Stimulated activated naive CD8-positive, alpha-beta T cell treated with anti-CD3 and anti-CD28 coated beads, Interleukin-15, amount 100 ng/mL, for 72 hours (primary cell): Measurements from ENCODE around the gene NDUFAF2.

ENCODE experiments used
- ATAC-seq: fragments of 150-1000 bp; cut with Tn5 transposase; 2 replicates; pipeline ENCODE4 v1.10.0; 2021; ENCODE audit warnings: mild to moderate bottlenecking, moderate library complexity
- DNase-seq, 2 donors: peaks; one replicate each; pipeline ENCODE4 v3.0.0; 2021 to 2022
- H3K27ac Mint-ChIP-seq, 2 donors: one replicate each; pipeline ENCODE4 v1.8.0; 2022; ENCODE audit warnings: mild to moderate bottlenecking in 2 of 2, mixed read lengths in 2 of 2, moderate library complexity in 2 of 2
- H3K27me3 Mint-ChIP-seq: one replicate; pipeline ENCODE4 v1.8.0; 2022; ENCODE audit warnings: mixed read lengths
- H3K4me1 Mint-ChIP-seq: one replicate; pipeline ENCODE4 v1.8.0; 2022; ENCODE audit warnings: mild to moderate bottlenecking, mixed read lengths
- H3K4me3 Mint-ChIP-seq, 2 donors: one replicate each; pipeline ENCODE4 v1.8.0; 2022; ENCODE audit warnings: mild to moderate bottlenecking in 2 of 2, mixed read lengths in 2 of 2, moderate library complexity in 1 of 2
- H3K9me3 Mint-ChIP-seq, 2 donors: one replicate each; pipeline ENCODE4 v1.8.0; 2022; ENCODE audit warnings: mixed read lengths in 2 of 2

NDUFAF2 gene

DNA sequence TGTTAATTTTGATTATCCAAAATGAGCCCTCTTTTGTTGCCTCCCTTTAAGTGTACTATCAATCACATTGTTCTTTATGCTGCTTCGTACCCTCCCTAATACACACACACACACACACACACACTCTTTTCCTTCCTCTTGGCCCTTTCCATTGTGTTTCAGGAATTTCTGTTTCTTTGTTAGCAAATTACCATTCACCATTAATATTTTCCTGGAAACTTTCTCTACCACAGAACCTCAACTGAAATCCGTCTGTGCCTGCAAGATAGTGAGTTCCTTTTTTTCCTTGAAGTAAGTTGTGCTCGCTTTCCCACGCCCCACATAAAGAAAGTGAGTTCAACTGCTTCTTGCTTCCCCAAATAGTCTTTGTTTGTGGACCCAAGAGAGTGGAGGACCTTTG is 155.4 kb downstream of the NDUFAF2 start:
- no peak for ATAC-seq
- H3K27me3 Mint-ChIP-seq = no peaks in the 10 kb centered on the region
- DNase-seq = no peak

DNA sequence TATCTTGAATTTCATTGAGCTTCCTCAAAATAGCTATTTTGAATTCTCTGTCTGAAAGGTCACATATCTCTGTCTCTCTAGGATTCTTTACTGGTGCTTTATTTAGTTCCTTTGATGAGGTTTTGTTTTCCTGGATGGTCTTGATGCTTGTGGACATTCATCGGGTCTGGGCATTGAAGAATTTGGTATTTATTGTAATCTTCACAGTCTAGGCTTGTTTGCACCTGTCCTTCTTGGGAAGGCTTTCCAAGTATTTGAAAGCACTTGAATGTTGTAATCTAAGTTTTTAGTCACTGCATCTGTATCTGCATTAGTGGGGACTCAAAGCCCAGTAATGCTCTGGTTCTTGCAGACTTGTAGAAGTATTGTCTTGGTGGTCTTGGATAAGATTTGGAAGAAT is 169.4 kb downstream of the NDUFAF2 start:
- ATAC-seq = no peak
- H3K4me1 Mint-ChIP-seq = no peaks in the 10 kb centered on the region
- no peaks in the 10 kb centered on the region for H3K27me3 Mint-ChIP-seq
- peaks cover 30 to 36% of the 10 kb centered on the region in 2 donors for H3K9me3 Mint-ChIP-seq
- no peak for DNase-seq
- no peak overlapping the region for H3K4me3 Mint-ChIP-seq
- H3K27ac Mint-ChIP-seq = no peak overlapping the region

More for the DNA sequence above, 155.4 kb downstream of the NDUFAF2 start:
- H3K9me3 Mint-ChIP-seq = peaks cover 16 to 24% of the 10 kb centered on the region in 2 donors
- H3K4me1 Mint-ChIP-seq = no peaks in the 10 kb centered on the region
- H3K27ac Mint-ChIP-seq = no peak overlapping the region
- H3K4me3 Mint-ChIP-seq = no peak overlapping the region

DNA sequence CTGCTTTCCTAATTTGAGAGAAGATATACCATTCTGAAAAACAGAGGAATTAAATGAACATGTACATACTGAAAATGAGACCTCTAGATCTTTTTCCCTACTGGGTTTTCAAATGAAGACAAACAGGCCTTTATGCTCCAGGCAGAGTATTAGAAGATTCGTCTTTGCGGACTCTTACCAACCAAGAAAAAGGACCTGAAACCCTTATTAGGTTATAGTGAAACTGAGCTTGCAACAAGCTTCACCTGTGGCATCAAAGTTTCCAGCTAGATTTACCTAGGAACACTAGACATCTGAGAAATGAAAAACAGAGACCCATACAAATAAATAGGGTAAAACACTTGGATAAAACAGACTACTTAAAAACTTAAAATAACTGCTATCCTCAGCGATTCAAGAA is 171.0 kb downstream of the NDUFAF2 start:
- DNase-seq (no peak), ATAC-seq (no peak)
- Mint-ChIP-seq H3K4me3 (no peak overlapping the region), H3K4me1 (no peaks in the 10 kb centered on the region), H3K27ac (no peak overlapping the region), H3K27me3 (no peaks in the 10 kb centered on the region), H3K9me3 (peaks cover 26 to 30% of the 10 kb centered on the region in 2 donors)

DNA sequence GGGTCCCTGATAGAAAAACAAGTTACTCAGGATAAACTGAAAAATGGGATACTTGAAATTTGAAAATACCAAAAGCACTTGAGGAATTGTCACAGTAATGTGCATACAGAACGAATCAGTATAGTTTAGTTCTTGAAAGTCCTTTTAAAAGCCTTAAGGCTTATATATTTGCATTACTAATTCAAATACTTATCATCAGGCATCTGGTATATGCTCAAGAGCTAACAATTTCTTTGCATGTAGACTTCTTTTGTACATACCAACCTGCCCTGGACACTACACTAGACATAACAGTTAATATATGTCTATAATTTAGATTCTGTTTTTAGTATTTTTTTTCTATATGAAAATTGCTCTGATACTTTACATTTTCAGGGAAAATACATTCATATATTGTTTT is 174.1 kb downstream of the NDUFAF2 start:
- ATAC-seq = no peak
- Mint-ChIP-seq H3K4me1 (no peaks in the 10 kb centered on the region), H3K4me3 (no peak overlapping the region), H3K27me3 (no peaks in the 10 kb centered on the region), H3K9me3 (peaks cover 9 to 10% of the 10 kb centered on the region in 2 donors), H3K27ac (no peak overlapping the region)
- DNase-seq = no peak

DNA sequence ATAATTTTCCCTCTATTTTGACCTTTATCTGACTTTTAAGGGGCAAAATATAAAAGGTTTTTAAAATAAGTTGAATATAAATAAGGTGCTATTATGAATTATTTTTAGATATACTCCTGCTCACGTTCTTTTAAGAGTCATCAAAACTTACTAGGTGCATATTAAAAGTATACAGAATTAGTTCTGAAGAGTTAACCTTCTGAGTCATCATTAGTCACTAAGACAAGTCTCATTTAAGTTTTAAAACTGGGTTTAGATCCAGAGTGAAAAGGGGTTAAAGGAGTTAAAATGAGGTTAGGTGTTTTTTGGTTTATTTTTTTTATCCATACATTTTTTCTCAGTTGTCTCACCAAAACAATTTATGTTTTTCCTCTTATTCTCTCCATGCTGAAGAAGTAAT is 175.5 kb downstream of the NDUFAF2 start:
- no peaks in the 10 kb centered on the region for H3K27me3 Mint-ChIP-seq
- DNase-seq (no peak), ATAC-seq (no peak)
- H3K4me1 Mint-ChIP-seq = no peaks in the 10 kb centered on the region
- H3K27ac Mint-ChIP-seq = no peak overlapping the region
- no peak overlapping the region for H3K4me3 Mint-ChIP-seq
- peaks cover 0 to 6% of the 10 kb centered on the region in 2 donors for H3K9me3 Mint-ChIP-seq

DNA sequence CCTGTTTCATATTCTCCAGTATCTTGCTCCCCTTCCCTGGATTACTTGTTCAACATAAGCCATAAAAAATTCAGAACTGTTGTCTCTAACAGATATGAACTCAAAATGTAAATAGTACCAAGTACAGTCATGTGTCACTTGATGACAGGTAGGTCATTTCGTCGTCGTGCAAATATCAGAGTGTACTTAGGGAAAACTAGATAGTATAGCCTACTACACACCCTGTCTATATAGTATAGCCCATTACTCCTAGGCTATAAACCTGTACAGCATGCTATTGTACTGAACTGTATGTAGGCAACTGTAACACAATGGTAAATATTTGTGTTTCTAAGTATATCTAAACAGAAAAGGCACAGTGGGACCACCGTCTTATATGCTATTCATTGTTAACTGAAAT is 178.1 kb downstream of the NDUFAF2 start:
- Mint-ChIP-seq H3K9me3 (peaks cover 5 to 6% of the 10 kb centered on the region in 2 donors), H3K4me1 (no peaks in the 10 kb centered on the region), H3K4me3 (no peak overlapping the region), H3K27me3 (no peaks in the 10 kb centered on the region), H3K27ac (no peak overlapping the region)
- DNase-seq (no peak), ATAC-seq (no peak)

DNA sequence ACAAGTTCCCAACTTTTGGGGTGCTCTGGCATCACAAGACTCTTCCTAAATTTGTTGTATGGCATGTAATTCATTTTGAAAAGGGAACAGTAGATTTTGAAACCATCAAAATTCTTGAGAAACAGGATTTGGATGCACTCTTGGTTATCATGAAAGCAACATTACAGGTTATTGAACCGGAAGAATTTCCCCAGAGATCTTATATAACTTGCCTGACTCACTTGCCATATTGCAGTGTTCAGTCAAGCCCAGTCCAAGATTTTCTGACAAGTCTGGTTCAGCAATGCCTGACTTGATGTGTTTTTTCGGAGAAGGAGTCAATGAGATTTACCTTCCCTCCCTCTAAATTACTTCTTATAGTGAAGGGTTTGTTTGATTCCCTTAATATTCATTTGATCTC is 185.3 kb downstream of the NDUFAF2 start:
- no peak overlapping the region for H3K27ac Mint-ChIP-seq
- peaks cover 0 to 5% of the 10 kb centered on the region in 2 donors for H3K9me3 Mint-ChIP-seq
- H3K27me3 Mint-ChIP-seq = no peaks in the 10 kb centered on the region
- H3K4me1 Mint-ChIP-seq = no peaks in the 10 kb centered on the region
- no peak overlapping the region for H3K4me3 Mint-ChIP-seq
- DNase-seq (no peak), ATAC-seq (no peak)

DNA sequence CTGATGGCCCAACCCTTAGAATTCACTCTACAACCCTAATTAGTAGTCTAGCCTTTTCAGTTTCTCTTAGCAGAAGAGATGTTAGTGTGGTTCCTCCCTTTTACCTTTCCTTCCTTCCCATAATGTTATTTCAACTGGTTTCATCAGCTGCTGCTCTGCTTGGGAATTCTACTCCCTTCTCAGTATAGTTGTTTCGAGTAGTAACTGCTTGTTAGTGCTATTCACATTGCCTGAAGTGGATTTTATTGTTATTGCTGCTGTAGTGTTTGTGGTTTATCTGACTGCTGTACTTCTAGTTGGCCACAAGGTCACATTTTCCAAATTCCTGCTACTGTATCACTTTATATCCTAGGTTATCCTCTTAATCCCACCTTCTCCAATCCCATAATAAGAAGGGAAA is 187.6 kb downstream of the NDUFAF2 start:
- H3K4me1 Mint-ChIP-seq = no peaks in the 10 kb centered on the region
- H3K27me3 Mint-ChIP-seq = no peaks in the 10 kb centered on the region
- no peak overlapping the region for H3K27ac Mint-ChIP-seq
- ATAC-seq (no peak), DNase-seq (no peak)
- H3K4me3 Mint-ChIP-seq = no peak overlapping the region
- no peaks in the 10 kb centered on the region for H3K9me3 Mint-ChIP-seq

DNA sequence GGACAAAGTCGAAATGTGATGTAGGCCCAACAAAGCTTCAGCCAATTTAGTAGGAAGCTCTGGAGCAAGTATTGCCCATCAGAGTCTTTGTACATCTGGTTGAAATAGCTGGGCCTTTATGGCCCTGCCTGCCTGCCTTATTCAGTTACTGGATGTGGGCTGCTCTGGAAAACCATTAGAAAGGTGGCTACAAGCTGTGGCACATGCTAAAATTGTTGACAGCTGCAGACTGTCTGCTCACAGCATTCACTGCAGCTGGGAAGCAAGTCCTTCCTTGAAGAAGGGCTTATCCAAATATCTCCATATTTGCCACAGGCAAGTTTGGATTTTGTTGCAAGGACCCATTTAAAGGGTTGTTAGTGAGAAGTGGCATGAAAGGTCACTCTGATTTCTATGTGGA is 192.8 kb downstream of the NDUFAF2 start:
- Mint-ChIP-seq H3K27me3 (no peaks in the 10 kb centered on the region), H3K4me3 (no peak overlapping the region), H3K9me3 (no peaks in the 10 kb centered on the region), H3K4me1 (no peaks in the 10 kb centered on the region), H3K27ac (no peak overlapping the region)
- DNase-seq (no peak), ATAC-seq (no peak)

DNA sequence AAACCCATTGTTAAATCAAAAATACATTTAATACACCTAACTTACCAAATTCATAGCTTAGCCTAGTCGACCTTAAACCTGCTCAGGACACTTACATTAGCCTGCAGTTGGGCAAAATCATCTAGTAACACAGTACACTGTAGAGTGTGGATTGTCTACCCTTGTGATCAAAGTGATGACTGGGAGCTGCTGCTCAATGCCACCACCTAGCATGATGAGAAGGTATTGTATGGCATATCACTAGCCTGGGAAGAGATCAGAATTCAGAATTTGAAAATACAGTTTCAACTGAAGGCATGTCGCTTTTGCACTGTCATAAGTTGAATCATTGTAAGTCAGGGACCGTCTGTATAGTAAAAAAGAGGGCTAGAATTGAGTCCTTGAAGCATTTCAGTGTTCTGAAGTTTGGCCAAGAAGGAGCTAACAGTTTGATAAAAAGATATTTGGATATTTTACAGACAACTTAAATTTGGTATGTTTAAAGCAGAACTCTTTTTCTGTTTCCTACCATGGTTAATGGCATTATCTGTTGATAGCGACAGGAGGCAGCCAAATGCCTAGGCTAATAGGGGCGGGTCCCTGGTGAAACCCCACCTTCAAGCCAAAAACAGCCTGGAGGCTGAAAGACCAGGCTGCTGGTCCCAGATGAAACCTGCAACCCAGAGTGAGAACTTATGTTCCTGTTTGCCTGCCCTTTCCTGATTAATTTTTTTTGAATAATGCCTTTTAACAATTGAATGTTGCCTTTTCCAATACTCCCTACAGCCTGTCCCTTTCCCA is 194.3 kb downstream of the NDUFAF2 start:
- Mint-ChIP-seq H3K4me3 (no peak overlapping the region), H3K9me3 (no peaks in the 10 kb centered on the region), H3K27me3 (no peaks in the 10 kb centered on the region), H3K27ac (no peak overlapping the region), H3K4me1 (no peaks in the 10 kb centered on the region)
- ATAC-seq (no peak), DNase-seq (no peak)

DNA sequence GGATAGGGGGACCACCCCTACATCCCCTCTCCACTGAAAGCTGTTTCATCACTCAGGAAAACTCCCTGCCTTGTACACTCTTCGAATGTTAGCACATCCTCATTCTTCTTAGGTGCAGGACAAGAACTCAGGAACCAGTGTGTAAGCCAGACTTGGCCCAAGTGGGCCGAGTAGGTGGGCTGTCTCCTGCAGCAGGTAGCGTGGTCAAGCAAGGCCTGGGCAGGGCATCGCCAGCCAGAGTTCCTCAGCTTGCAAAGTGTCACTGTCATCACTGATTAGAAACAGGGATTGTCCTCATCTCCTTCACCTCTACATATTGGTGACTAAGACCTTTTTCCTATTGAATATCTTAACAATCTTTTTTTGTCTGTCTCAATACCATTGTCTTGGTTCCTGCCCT is 194.9 kb downstream of the NDUFAF2 start:
- no peak for ATAC-seq

DNA sequence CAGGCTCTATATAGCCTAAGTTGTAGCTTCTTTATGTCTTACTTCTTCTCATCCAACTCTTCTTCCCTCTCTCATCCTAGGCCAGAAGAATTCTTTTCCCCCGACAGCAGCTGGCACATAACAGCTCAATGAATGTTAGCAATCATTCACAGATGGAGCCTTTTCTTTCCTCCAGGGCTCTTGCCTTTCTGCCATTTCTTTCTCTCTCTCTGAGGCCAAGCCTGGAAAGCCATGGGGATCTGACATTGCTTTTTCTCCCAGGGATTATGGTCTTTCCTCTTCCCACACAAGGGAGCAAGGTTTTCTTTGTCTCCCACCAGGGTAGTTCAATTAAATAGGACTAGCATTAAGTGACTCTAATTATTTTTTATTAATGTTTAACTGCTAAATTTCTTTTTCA is 196.8 kb downstream of the NDUFAF2 start:
- peaks cover 13 to 16% of the 10 kb centered on the region in 2 donors for H3K9me3 Mint-ChIP-seq
- no peak overlapping the region for H3K27ac Mint-ChIP-seq
- no peak for ATAC-seq
- no peak overlapping the region for H3K4me3 Mint-ChIP-seq
- H3K4me1 Mint-ChIP-seq = no peaks in the 10 kb centered on the region
- no peaks in the 10 kb centered on the region for H3K27me3 Mint-ChIP-seq
- DNase-seq = no peak

More for the DNA sequence above, 194.9 kb downstream of the NDUFAF2 start:
- H3K9me3 Mint-ChIP-seq = peaks cover 0 to 5% of the 10 kb centered on the region in 2 donors
- no peak overlapping the region for H3K27ac Mint-ChIP-seq
- no peaks in the 10 kb centered on the region for H3K27me3 Mint-ChIP-seq
- no peak for DNase-seq
- H3K4me1 Mint-ChIP-seq = no peaks in the 10 kb centered on the region
- no peak overlapping the region for H3K4me3 Mint-ChIP-seq

DNA sequence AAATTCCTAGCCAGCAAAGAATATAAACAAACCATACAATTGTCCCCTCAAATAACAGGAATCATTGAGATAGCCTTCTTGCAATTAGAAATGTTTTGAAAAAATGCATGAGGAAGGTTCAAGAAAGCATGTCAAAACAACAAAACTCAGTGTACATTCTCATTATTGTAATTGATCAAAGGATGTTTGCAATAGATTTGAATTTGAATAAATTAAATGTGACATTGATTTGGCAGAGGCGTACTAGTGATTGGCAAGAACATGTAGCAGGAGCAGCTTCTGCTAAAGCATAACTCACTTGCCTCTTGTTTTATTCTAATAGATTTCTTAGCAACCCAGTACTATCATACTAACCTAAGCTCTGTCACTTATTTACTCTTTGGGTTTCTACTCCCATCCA is 197.4 kb downstream of the NDUFAF2 start:
- Mint-ChIP-seq H3K4me3 (no peak overlapping the region), H3K4me1 (no peaks in the 10 kb centered on the region), H3K9me3 (peaks cover 15 to 16% of the 10 kb centered on the region in 2 donors), H3K27ac (no peak overlapping the region), H3K27me3 (no peaks in the 10 kb centered on the region)
- ATAC-seq (no peak), DNase-seq (no peak)

DNA sequence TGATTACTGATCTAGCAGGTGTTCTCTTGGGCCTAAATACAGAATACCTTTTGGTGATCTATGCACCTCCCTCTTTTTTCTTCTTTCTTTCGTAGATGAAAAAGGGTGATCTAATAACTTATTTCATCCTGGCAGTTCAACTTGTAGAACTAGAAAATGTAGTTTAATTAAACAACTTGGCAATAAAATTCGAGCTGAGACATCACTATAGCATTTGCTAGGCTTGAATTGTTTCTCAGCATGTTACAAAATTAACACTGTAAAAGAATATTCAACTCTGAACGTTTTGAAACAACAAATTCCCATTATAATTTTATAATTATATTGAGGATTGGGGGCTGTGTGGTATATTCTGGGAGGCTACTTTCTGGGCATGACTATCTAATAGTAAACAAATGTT is 197.8 kb downstream of the NDUFAF2 start:
- peaks cover 17 to 18% of the 10 kb centered on the region in 2 donors for H3K9me3 Mint-ChIP-seq
- no peak overlapping the region for H3K4me3 Mint-ChIP-seq
- H3K27ac Mint-ChIP-seq = no peak overlapping the region
- DNase-seq (no peak), ATAC-seq (no peak)
- H3K4me1 Mint-ChIP-seq = no peaks in the 10 kb centered on the region
- no peaks in the 10 kb centered on the region for H3K27me3 Mint-ChIP-seq

DNA sequence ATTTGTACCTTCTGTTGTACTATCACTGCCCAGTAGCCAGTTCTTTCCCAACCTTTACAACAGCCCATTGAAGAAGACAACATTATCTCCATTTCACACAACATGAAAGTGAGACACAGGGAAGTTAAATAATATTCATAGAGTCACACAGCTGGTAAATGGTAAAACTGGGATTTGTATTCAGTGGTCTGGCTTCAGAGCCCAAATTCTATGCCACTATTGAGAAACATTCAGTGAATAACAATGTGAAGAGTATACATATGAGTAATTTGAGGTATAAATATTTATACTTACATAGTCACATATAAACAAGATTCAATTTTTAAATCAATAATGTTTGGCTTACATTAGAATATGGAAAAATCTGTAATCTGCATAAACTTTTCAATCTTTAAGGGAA is 203.5 kb downstream of the NDUFAF2 start:
- no peak for ATAC-seq
- Mint-ChIP-seq H3K27me3 (no peaks in the 10 kb centered on the region), H3K9me3 (peaks cover 26 to 27% of the 10 kb centered on the region in 2 donors), H3K4me3 (no peak overlapping the region), H3K4me1 (no peaks in the 10 kb centered on the region), H3K27ac (no peak overlapping the region)
- DNase-seq = no peak

DNA sequence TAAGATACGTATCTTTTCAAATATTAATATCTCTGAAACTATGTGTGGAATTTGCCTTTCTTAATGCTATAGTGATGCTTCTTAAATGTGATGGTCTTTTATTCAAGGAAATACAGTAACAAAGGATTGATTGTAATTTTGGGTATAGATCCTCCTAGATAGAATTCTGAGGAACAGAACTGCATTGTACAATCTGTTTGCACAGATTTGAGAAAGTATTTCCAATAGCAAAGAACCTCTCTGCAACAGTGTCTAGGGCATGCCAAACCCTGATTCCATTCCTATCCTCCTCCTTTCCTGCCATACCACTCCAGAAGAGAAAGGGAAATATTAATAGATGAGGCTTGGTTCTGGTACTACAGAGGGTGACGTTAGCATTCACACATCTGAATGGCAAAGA is 206.9 kb downstream of the NDUFAF2 start:
- H3K4me3 Mint-ChIP-seq = no peak overlapping the region
- H3K27me3 Mint-ChIP-seq = no peaks in the 10 kb centered on the region
- H3K4me1 Mint-ChIP-seq = no peaks in the 10 kb centered on the region
- H3K9me3 Mint-ChIP-seq = peaks cover 11 to 16% of the 10 kb centered on the region in 2 donors
- no peak for ATAC-seq
- no peak overlapping the region for H3K27ac Mint-ChIP-seq
- no peak for DNase-seq

DNA sequence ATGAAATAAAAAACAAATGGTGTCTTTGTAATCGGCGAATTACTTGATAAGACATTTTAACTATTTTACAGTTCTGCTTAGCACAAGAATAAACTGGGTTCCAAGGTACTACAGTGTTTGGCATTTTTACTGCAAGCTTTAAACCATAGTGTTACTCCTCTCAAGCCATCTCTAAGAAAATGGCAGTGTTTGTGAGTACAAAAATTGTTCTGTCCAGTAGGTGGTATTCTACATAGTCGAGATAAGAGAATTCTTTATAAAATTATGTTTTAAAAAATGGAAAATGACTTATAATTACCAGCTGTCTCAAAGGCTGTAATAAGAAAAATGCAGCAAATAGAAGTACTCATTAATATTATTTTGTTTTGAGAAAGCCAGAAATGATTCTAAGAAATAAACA is 214.1 kb downstream of the NDUFAF2 start:
- H3K27me3 Mint-ChIP-seq = no peaks in the 10 kb centered on the region
- ATAC-seq = no peak

More for the DNA sequence above, 214.1 kb downstream of the NDUFAF2 start:
- DNase-seq = no peak
- Mint-ChIP-seq H3K27ac (no peak overlapping the region), H3K4me3 (no peak overlapping the region), H3K9me3 (no peaks in the 10 kb centered on the region), H3K4me1 (peaks cover 26% of the 10 kb centered on the region)
